IPS-11a (cell line): ENCODE results near the gene TMC6.
A peak's percentile ranks its signal among the peaks of the same experiment; 100 is the strongest.

ENCODE experiments used
- H3K4me3 ChIP-seq: one replicate; pipeline ENCODE4 v1.5.1; 2013; ENCODE audit warnings: low read depth, low read length, control low read depth

TMC6 gene

GRCh38 chr17:78137392-78138203 lies 9.0 kb upstream of the TMC6 start:
- no peak overlapping the region for H3K4me3 ChIP-seq

DNA sequence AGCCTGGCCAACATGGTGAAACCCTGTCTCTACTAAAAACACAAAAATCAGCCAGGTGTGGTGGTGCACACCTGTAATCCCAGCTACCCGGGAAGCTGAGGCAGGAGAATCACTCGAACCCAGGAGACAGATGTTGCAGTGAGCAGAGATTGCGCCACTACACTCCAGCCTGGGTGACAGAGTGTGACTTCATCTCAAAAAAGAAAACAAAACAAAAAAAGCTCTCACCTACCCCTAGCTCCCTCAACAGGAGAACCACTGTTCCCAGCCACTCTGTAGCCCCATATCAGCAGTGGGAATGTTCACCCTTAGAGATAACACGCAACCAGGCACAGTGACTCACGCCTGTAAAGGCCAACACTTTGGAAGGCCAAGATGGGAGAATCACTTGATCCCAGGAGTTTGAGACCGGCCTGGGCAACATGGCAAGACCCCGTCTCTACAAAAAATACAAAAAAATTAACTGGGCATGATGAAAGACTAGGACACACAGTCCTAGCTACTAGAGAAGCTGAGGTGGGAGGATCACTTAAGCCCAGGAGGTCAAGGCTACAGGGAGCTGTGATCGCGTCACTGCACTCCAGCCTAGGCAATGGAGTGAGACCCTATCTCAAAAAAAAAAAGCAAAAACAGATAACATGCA lies 7.4 kb upstream of the TMC6 start:
- no peak overlapping the region for H3K4me3 ChIP-seq

GRCh38 chr17:78134899-78135385 lies 6.4 kb upstream of the TMC6 start:
- no peak overlapping the region for H3K4me3 ChIP-seq

- H3K4me3 ChIP-seq: no peak overlapping the region
These were observed 5.7 kb upstream of the TMC6 start for GRCh38 chr17:78133971-78134898.

- H3K4me3 ChIP-seq: no peak overlapping the region
These were observed 4.8 kb upstream of the TMC6 start for GRCh38 chr17:78133179-78133951.

DNA sequence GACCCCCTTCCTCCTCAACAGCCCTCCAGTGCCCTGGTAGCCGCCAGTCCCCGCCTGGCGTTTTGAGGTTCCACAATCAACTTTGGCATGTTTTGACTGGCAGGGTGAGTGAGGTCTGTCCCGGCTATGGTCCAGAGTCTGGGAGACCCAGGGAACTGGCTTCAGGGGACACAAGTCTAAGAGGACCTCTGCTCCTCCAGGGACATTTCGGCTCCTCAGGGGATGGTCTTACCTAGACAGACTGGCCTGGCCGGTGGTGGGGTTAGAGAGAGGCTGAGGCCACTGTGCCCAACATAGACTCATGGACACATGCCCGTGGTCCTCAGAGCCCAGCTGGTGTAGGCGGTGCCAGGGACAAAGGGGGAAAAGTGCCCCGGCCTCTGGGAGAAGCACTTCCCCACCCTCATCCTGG lies 4.2 kb upstream of the TMC6 start:
- H3K4me3 ChIP-seq: no peak overlapping the region

DNA sequence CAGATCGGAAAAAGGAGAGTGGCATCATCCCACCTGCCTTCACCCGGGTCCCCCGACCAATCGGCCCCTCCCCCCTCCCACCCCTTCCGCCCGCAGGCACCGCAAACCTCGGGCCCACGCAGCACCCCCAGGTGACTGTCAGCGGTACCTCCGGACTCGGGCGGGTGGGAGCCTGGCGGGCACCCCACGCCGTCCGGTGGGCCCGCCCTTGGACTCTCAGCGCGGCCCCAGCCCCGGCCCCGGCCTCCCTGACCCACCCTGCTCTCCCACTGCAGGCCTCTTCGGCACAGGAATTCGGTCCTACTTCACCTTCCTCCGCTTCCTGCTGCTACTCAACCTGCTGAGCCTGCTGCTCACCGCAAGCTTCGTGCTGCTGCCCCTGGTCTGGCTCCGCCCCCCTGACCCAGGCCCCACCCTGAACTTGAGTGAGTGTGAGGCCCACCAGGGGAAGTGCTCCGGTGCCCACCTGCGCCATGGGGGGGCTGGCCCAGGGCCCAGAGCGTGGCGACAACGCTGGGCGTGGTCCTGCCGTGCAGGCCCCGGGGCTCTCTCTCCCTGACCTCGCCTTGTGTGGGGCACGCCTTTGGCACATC lies 3.6 kb upstream of the TMC6 start:
- peak overlapping the region; percentile 17 for H3K4me3 ChIP-seq

DNA sequence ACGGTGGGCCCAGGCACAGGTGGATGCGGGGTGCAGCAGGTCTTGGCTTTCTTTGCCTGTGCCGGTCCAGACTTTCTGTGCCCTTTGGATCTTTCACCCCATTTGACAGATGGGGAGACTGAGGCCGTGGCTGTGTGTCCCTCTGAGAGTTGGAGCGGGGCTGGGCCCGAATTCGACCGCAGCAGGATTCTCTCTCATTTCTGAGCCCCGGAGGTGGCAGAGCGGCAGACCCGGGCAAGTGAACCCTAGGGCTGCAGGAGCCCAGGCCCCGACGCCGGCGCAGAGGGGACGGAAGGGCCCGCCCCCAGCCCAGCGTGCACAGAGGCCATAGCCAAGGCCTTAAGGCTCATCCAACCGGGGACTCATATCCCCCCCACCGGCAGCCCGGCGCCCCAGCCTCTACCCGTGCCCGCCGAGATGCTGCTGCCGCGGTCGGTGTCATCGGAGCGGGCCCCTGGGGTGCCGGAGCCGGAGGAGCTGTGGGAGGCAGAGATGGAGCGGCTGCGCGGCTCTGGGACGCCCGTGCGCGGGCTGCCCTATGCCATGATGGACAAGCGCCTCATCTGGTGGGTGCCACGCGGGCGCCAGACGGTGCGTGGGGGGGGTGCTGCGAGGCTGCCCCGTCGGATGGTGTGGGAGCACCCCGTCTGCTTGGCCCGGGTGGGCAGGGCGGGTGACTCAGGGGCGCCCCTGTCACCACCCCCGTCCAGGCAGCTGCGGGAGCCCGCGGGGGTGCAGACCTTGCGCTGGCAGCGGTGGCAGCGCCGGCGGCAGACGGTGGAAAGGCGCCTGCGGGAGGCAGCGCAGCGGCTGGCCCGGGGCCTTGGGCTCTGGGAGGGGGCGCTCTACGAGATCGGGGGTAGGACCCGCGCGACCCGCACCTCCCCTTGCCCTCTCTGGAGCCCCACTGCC lies 2.9 kb upstream of the TMC6 start:
- H3K4me3 ChIP-seq: peak overlapping the region; percentile 17

DNA sequence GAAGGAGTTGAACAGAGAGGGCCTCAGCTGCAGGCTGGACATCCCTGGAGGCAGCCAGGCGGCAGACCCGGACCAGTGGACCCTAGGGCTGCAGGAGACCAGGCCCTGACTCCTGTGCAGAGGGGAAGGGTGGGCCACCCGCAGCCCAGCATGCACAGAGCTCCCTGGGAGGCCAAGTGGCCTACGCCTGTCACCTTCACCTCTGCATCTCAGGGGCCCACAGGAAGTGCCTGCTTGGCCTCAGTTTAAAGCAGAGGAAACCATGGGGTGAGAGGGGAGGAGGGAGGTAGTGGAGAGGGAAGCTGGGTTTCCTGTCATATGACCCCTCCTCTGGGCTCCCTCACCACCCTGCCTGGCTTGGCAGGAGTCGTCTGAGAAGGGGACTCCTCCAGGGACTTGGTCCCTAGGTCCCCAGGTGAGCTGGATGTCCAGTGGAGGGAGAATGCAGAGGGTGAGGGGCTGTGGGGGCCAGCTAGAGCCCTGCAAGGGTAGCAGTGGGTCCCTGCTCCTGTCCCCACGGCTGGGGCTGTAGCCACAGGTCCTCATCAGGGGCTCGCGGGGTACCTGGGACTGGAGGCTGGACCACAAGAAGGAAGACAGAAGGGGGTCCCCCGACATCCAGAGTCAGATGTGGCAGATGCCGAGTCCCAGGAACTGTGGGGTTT lies 2.0 kb upstream of the TMC6 start, which contains the start of gene TMC8:
Gene TMC8, plus strand, starts transcription at position 335 of the 665 bp plus-strand sequence. CDS start 818 bp downstream, outside the sequence.
- no peak within 1 kb of the TSS for H3K4me3 ChIP-seq

- H3K4me3 ChIP-seq: no peak overlapping the region
These were observed 1.5 kb upstream of the TMC6 start for GRCh38 chr17:78130090-78130436.

DNA sequence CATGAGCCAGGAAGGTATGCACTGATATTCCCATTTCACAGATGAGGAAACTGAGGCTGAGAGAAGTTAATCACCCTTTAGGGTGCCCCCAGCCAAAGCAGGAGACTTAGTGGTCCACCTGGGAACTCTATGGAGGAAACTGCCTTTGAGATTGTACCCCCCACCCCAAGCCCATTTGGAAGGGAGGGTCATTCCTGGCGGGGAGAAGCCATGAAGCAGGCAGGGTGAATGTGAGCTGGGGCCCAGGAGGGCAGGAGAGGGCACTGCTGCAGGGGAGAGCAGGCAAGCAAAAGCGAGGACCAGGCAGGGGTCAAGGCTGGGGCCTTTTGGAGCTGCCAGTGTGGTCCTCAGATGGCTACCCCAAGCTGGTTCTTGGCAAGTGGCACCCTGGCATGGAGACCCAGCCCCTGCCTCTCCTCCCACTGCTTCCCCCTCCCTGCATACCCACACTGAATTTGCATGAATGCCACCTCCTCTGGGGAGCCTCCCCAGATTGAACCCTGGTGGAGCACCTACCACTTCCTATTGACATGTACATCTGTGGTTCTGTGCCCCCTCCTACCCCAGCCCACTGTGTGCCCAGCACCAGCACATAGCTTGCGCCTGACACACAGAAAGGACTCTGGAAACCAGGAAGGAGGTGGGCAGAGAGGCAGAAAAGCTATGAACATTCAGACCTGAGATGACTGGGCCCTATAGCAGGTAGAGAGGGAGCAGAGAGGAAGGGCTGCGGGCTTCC lies 965 bp upstream of the TMC6 start:
- H3K4me3 ChIP-seq: no peak overlapping the region

GRCh38 chr17:78127888-78128550 lies 536 bp downstream of the TMC6 start:
- H3K4me3 ChIP-seq: peak overlapping the region; percentile 54

DNA sequence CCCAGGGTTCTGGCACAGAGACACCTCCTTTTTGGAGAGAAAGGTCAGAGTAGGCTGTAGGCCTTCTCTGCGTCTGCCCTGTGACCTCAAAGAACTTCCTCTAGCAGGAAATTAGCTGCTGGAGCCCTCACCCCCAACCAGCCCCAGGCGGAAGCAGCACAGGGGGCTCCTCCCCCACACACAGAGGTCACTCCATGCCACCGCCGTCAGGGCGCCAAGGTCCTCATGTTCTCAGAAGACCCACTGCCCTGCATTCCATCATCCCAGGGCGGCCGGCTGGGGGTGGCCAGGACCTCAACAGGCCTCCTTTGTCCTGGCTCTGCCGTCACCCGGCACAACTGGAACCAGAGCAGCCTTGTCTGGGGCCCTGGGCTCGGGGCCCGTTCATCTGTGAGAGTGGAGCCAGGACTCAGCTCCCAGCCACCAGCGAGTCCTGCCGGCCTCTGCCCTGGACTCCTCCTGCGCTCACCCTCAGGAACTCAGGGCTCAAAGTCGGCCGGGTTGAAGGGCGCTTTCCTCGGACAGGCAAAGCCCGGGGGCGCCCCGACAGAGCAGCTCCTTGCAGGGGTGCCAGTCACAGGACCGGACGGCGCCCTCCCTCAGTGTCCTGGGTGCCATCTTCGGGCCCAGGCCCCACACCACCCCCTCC lies 1.2 kb downstream of the TMC6 start:
- H3K4me3 ChIP-seq: peak overlapping the region; percentile 54

DNA sequence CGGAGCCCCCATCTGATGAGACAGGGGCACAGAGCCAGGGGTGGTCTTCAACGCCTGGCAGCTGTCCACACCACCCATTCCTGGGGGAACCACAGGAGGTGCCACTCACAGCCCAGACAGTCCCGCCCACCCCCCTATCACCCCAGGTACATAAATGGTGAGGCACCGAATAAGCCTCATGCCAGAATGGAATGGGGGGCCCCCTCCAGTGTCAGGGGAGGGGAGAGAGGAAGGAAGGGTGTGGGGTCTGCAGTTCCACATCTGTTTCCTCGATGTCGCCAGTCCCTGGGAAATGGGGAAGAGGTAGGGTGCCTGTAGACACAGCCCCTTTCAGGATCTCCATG lies 1.7 kb downstream of the TMC6 start:
- H3K4me3 ChIP-seq: no peak overlapping the region

- no peak overlapping the region for H3K4me3 ChIP-seq
These were observed 2.3 kb downstream of the TMC6 start for GRCh38 chr17:78125976-78126894.
